GM12891 (cell line): ENCODE data around the gene SMAD1.
"Not testable (repeated sequence)": the region's sequence is repeated elsewhere in the genome, so short reads cannot be mapped to it uniquely, and the experiment has no call there.

Source experiments
- POLR2A ChIP-seq: IDR thresholded peaks from 2 replicates; pipeline ENCODE4 v1.6.1; 2011; ENCODE audit warnings: low read depth, low read length, control low read depth
- POLR2AphosphoS5 ChIP-seq: IDR thresholded peaks from 2 replicates; pipeline ENCODE4 v1.6.1; 2011; ENCODE audit warnings: low read depth, low read length, control low read depth
- POU2F2 ChIP-seq: IDR thresholded peaks from 2 replicates; pipeline ENCODE4 v1.6.1; 2011; ENCODE audit warnings: low read depth, mild to moderate bottlenecking, control low read depth, low read length, moderate library complexity
- SPI1 ChIP-seq: IDR thresholded peaks from 2 replicates; pipeline ENCODE4 v1.6.1; 2011; ENCODE audit warnings: low read depth, low read length, control low read depth
- TAF1 ChIP-seq: IDR thresholded peaks from 2 replicates; pipeline ENCODE4 v1.6.1; 2011; ENCODE audit warnings: low read depth, low read length, control low read depth

- not testable (repeated sequence) for TF ChIP-seq SPI1, POLR2A, POLR2AphosphoS5, POU2F2, TAF1
These were observed 92.9 kb downstream of the SMAD1 start for GRCh38 chr4:145574546-145574945.
